K562 (cell line): ENCODE results near the gene ABITRAM. TPM values are rescaled to one million over a fixed set of nuclear protein-coding genes. Genes with fewer than 3 reads are reported as not detected.

Source experiments
- ATAC-seq: fragments of 200-7000 bp; cut with Tn5 transposase; 3 replicates; pipeline ENCODE4 v1.9.1; 2020; ENCODE audit warnings: moderate library complexity
- BruUV-seq: library from RNA; stranded (reverse); fragments of 400-500 nt; replicated peaks from 2 replicates; lab custom pipeline; 2021; lab: Mats Ljungman, UMichigan
- CTCF ChIA-PET: fragments of 300-600 bp; formaldehyde crosslinking; extraction: SDS; loops from one replicate; lab custom pipeline; 2021; ENCODE audit warnings: low intra/inter-chr PET ratio; lab: Yijun Ruan, JAX
- POLR2A ChIA-PET: fragments of 300-600, 350-650 bp; sonication (Branson Sonifier 250); formaldehyde crosslinking; extraction: SDS; loops from one replicate; lab custom pipeline; 2021; ENCODE audit warnings: antibody characterized with exemption, inconsistent platforms; lab: Yijun Ruan, JAX
- DNase-seq, 4 experiments: peaks; one replicate each; pipeline versions ENCODE4 v3.0.0 to v3.0.0-alpha.2; 2011 to 2018; ENCODE audit warnings: low spot score in 3 of 4, mixed read lengths in 3 of 4; ENCODE audit errors: extremely low read depth in 1 of 4
- FAIRE-seq: peaks from 2 replicates; lab custom pipeline; 2011; peaks lifted over from hg19 to GRCh38; lab: Jason Lieb, UNC
- H2AFZ ChIP-seq: 2 replicates; pipeline ENCODE4 v1.6.0; 2011; ENCODE audit warnings: low read depth, low read length, control low read depth, inconsistent platforms
- H3K27ac ChIP-seq: fragments of 200-600 bp; 3 replicates; pipeline ENCODE4 v1.8.0; 2011; ENCODE audit warnings: low read depth, mild to moderate bottlenecking, control low read depth, inconsistent platforms, low read length, moderate library complexity, mixed read lengths; ENCODE audit errors: extremely low read depth
- H3K27me3 ChIP-seq, 2 experiments: fragments of 300-600 bp in 1 of 2; 2 replicates in 1 of 2; 3 replicates in 1 of 2; pipeline versions ENCODE4 v1.6.0 to v1.8.0; 2011; ENCODE audit warnings: inconsistent platforms in 2 of 2, low read length in 2 of 2, mild to moderate bottlenecking in 1 of 2, mixed read lengths in 1 of 2, moderate library complexity in 1 of 2; ENCODE audit not compliant: control insufficient read depth in 2 of 2, insufficient read depth in 2 of 2
- H3K36me3 ChIP-seq: fragments of 300-600 bp; 3 replicates; pipeline ENCODE4 v1.8.0; 2011; ENCODE audit warnings: mild to moderate bottlenecking, low read length, inconsistent platforms; ENCODE audit not compliant: control insufficient read depth, insufficient read depth
- H3K4me1 ChIP-seq, 2 experiments: fragments of 200-600 bp in 1 of 2; replicated peaks in 1 of 2; 2 replicates in 1 of 2; 3 replicates in 1 of 2; pipeline versions ENCODE4 v1.5.1 to v1.8.0; 2011; ENCODE audit warnings: inconsistent platforms in 2 of 2, low read length in 2 of 2, mild to moderate bottlenecking in 1 of 2, mixed read lengths in 1 of 2, moderate library complexity in 1 of 2; ENCODE audit not compliant: control insufficient read depth in 2 of 2, insufficient read depth in 2 of 2
- H3K4me2 ChIP-seq: 2 replicates; pipeline ENCODE4 v1.6.1; 2011; ENCODE audit warnings: low read length, control low read depth, inconsistent platforms, mixed read lengths; ENCODE audit not compliant: insufficient read depth
- H3K4me3 ChIP-seq: fragments of 200-600 bp; sonication (generic), shearing (Covaris generic); 2 replicates; pipeline ENCODE4 v1.5.1; 2016; ENCODE audit warnings: control low read depth, inconsistent platforms
- H3K79me2 ChIP-seq: fragments of 200-600 bp; 3 replicates; pipeline ENCODE4 v1.8.0; 2011; ENCODE audit warnings: low read length, inconsistent platforms; ENCODE audit not compliant: control insufficient read depth, insufficient read depth
- H3K9ac ChIP-seq, 2 experiments: 2 replicates each; pipeline versions ENCODE4 v1.6.0 to v1.6.1; 2011; ENCODE audit warnings: low read depth in 2 of 2, low read length in 2 of 2, control low read depth in 1 of 2, inconsistent platforms in 1 of 2, mild to moderate bottlenecking in 1 of 2, mixed read lengths in 1 of 2; ENCODE audit not compliant: insufficient read depth in 1 of 2
- H3K9me1 ChIP-seq: one replicate; pipeline ENCODE4 v1.6.0; 2011; ENCODE audit warnings: inconsistent platforms, mild to moderate bottlenecking, low read length, moderate library complexity; ENCODE audit not compliant: control insufficient read depth, insufficient read depth
- H3K9me3 ChIP-seq: replicated peaks from 2 replicates; pipeline ENCODE4 v1.5.1; 2011; ENCODE audit warnings: low read depth, low read length, inconsistent platforms; ENCODE audit not compliant: control insufficient read depth, insufficient read depth
- H4K20me1 ChIP-seq: replicated peaks from 2 replicates; pipeline ENCODE4 v1.6.1; 2011; ENCODE audit warnings: low read length, inconsistent platforms, mixed read lengths; ENCODE audit not compliant: control insufficient read depth, insufficient read depth
- ELK3 ChIP-seq: fragments of 450-650 bp; formaldehyde crosslinking; IDR thresholded peaks from 2 replicates; pipeline ENCODE4 v1.4.0; 2020; ENCODE audit warnings: mild to moderate bottlenecking
- HCFC1 ChIP-seq: IDR thresholded peaks from 2 replicates; pipeline ENCODE4 v1.6.1; 2012; ENCODE audit warnings: low read depth, low read length, improper control_type of control experiment
- PML ChIP-seq: IDR thresholded peaks from 2 replicates; pipeline ENCODE4 v1.6.1; 2012; ENCODE audit warnings: low read length, inconsistent platforms
- PTRF ChIP-seq: fragments of 450-650 bp; IDR thresholded peaks from 2 replicates; pipeline ENCODE4 v1.6.1; 2016; ENCODE audit warnings: mild to moderate bottlenecking, missing genetic modification characterization, missing compliant biosample characterization
- RAD51 ChIP-seq: fragments of 450-650 bp; IDR thresholded peaks from 2 replicates; pipeline ENCODE4 v1.7.1; 2016; ENCODE audit warnings: low read depth, mild to moderate bottlenecking, borderline replicate concordance
- TAF15 ChIP-seq: fragments of 200-400 bp; formaldehyde crosslinking; IDR thresholded peaks from 2 replicates; pipeline ENCODE4 v1.6.1; 2017; ENCODE audit warnings: mild to moderate bottlenecking, low read depth, low read length, moderate library complexity
- TCF3 ChIP-seq: sonication (generic); formaldehyde crosslinking; IDR thresholded peaks from 2 replicates; pipeline ENCODE4 v1.4.0; 2020; ENCODE audit warnings: mild to moderate bottlenecking, missing genetic modification reagents
- ZBTB9 ChIP-seq: fragments of 450-650 bp; formaldehyde crosslinking; IDR thresholded peaks from 2 replicates; pipeline ENCODE4 v1.4.0; 2020; ENCODE audit warnings: mild to moderate bottlenecking, moderate library complexity
- in situ Hi-C: fragments of 300-500 bp; cut with MboI; formaldehyde crosslinking; loops from 4 replicates; pipeline ENCODE4 v1.15.0; 2018; ENCODE audit warnings: inconsistent platforms, mixed read lengths
- intact Hi-C: fragments of 100-400 bp; cut with micrococcal nuclease; formaldehyde crosslinking; loops from 2 replicates; pipeline ENCODE4 v1.14.2; 2022
- polyA plus RNA-seq, 8 experiments: library from polyadenylated mRNA; depleted of rRNA in 4 of 8; stranded (reverse) in 5 of 8; unstranded in 3 of 8; fragments of >200 nt; fragmentation: Nextera tagmentation in 2 of 8; fragmentation: Illumina TruSeq in 1 of 8; extraction: Ambion mirVana in 2 of 8; extraction: Trizol in 1 of 8; gene quantifications; 2 replicates each; pipeline versions ENCODE4 v1.2.1 to v1.2.3, GENCODE V29; 2011 to 2014; ENCODE audit warnings: inconsistent platforms in 1 of 8, missing spikeins in 1 of 8
- total RNA-seq, 7 experiments: library from RNA; depleted of rRNA in 6 of 7; stranded (reverse); fragments of >200 nt in 6 of 7; fragmentation: Illumina TruSeq in 2 of 7; extraction: Trizol in 2 of 7; gene quantifications; 2 replicates each; pipeline versions ENCODE4 v1.2.1 to v1.2.3, GENCODE V29; 2011 to 2021; ENCODE audit warnings: low replicate concordance in 1 of 7

ABITRAM gene
- total and polyA plus RNA-seq, 9 of the 15 experiments (the other 6 are each of a cell fraction or from before 2014, with no cell fraction given): 8.9 to 47.6 (median 28.4) TPM

- TF ChIP-seq ZBTB9 (CRISPR knock-in tag) (0 out of 2 replicates have a peak, but pooled peaks have one; percentile 31), HCFC1 (no peak), TCF3 (peak; percentile 76), TAF15 (no peak), RAD51 (peak; percentile 33; the same call in 1 of the 2 replicates)
Measured at GRCh38 chr9:108963459-108964143, 29.4 kb downstream of the ABITRAM start (continued).

DNA sequence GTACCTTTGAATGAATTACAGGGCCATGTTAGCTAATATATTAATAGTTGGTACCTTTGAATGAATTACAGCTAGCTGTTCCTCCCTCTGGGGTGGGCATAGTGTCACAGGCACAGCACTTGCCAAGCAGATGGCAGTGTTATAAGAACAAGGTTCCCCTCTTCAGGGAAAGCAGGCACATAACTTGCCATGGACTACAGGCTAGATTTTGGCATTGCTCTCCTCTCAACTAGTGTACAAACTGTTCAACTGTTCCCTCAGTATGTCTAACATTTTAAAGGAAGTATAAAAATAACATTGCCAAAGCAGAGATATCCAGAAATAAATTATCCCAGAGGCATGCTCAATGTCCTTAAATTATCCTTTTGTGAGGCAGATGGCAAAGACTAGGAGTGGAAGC lies 33.7 kb downstream of the ABITRAM start:
- in situ Hi-C loops (no loop called here), intact Hi-C loops (no loop called here)
- peaks cover 33% of the 10 kb centered on the region for H3K36me3 ChIP-seq
- no peak overlapping the region for H2AFZ ChIP-seq
- no peak overlapping the region for H3K4me3 ChIP-seq
- no peaks in the 10 kb centered on the region for H3K79me2 ChIP-seq
- no peaks in the 10 kb centered on the region for H3K9me1 ChIP-seq
- TF ChIP-seq ELK3 (CRISPR knock-in tag) (no peak), PTRF (tag) (no peak), PML (no peak)
- peaks cover 0 to 10% of the 10 kb centered on the region in 2 experiments; a peak in 2 of 5 replicates for H3K4me1 ChIP-seq
- no peaks in the 10 kb centered on the region for H4K20me1 ChIP-seq
- no peak overlapping the region for H3K9ac ChIP-seq
- ChIA-PET POLR2A (interaction anchor here (0.9 kb wide), 1 partner anchor 14 kb away, joined by 3 read pairs; no protein-coding TSS in a partner anchor), CTCF (no interaction called here)
- H3K27me3 ChIP-seq: no peaks in the 10 kb centered on the region
- FAIRE-seq (no peak), ATAC-seq (no peak), DNase-seq (no peak)
- H3K4me2 ChIP-seq: no peak overlapping the region
- no peaks in the 10 kb centered on the region for H3K9me3 ChIP-seq
- no TSS peak for BruUV-seq
- H3K27ac ChIP-seq: no peak overlapping the region
